Breast epithelium (tissue), 4 donors: ENCODE results near the gene CORO2B. TPM values are rescaled to one million over a fixed set of nuclear protein-coding genes. Genes with fewer than 3 reads are reported as not detected.

Source experiments
- DNase-seq, 2 donors: peaks; one replicate each; pipeline ENCODE4 v3.0.0-alpha.2; 2019; ENCODE audit warnings: low spot score in 2 of 2
- H3K27ac ChIP-seq, 2 donors: fragments of 200-600 bp; sonication (generic) in 1 of 2; one replicate each; pipeline ENCODE4 v1.5.1; 2016 to 2019; ENCODE audit warnings: mild to moderate bottlenecking in 1 of 2
- H3K27me3 ChIP-seq, 2 donors: fragments of 200-600 bp; sonication (generic) in 1 of 2; one replicate each; pipeline versions ENCODE4 v1.5.1 to v1.6.0; 2017 to 2019; ENCODE audit warnings: control low read depth in 1 of 2, mild to moderate bottlenecking in 1 of 2
- H3K36me3 ChIP-seq: fragments of 200-600 bp; one replicate; pipeline ENCODE4 v1.5.1; 2019
- H3K4me1 ChIP-seq, 2 donors: fragments of 200-600 bp; sonication (generic); one replicate each; pipeline ENCODE4 v1.5.1; 2016 to 2019; ENCODE audit warnings: control low read depth in 1 of 2
- H3K4me3 ChIP-seq, 3 donors: fragments of 200-600 bp; sonication (generic); 1 replicate in 2 of 3; 2 replicates in 1 of 3; pipeline ENCODE4 v1.5.1; 2016 to 2019; ENCODE audit warnings: mild to moderate bottlenecking in 3 of 3, moderate library complexity in 2 of 3
- H3K9me3 ChIP-seq, 2 donors: fragments of 200-600 bp; sonication (generic) in 1 of 2; one replicate each; pipeline ENCODE4 v1.5.1; 2016 to 2019; ENCODE audit warnings: control low read depth in 1 of 2
- POLR2A ChIP-seq: fragments of 450-650 bp; IDR thresholded peaks from one replicate; pipeline ENCODE4 v1.6.1; 2016; ENCODE audit warnings: antibody characterized with exemption, mild to moderate bottlenecking, moderate library complexity
- POLR2AphosphoS5 ChIP-seq, 3 donors: sonication (generic); formaldehyde crosslinking; IDR thresholded peaks; one replicate each; pipeline ENCODE4 v1.6.1; 2017; ENCODE audit warnings: antibody characterized with exemption in 3 of 3
- intact Hi-C: fragments of 100-400 bp; cut with DNase I; formaldehyde crosslinking; loops from one replicate; pipeline ENCODE4 v1.15.1; 2023; ENCODE audit warnings: low total_unique reads
- total RNA-seq, 3 donors: library from RNA; depleted of rRNA; stranded (reverse); fragments of >200 nt; gene quantifications; one replicate each; pipeline ENCODE4 v1.1.0, GENCODE V29; 2016
- TF ChIP-seq, protein P1 (sequence below), 3 donors: fragments of 450-650 bp; IDR thresholded peaks; one replicate each; pipeline ENCODE4 v1.5.1; 2016 to 2017; ENCODE audit warnings: antibody characterized with exemption in 3 of 3, mild to moderate bottlenecking in 3 of 3, moderate library complexity in 3 of 3

Gene CORO2B
- total RNA-seq, 3 donors from 2014 or later, result 2.9 to 11.2 (median 3.5) TPM

DNA sequence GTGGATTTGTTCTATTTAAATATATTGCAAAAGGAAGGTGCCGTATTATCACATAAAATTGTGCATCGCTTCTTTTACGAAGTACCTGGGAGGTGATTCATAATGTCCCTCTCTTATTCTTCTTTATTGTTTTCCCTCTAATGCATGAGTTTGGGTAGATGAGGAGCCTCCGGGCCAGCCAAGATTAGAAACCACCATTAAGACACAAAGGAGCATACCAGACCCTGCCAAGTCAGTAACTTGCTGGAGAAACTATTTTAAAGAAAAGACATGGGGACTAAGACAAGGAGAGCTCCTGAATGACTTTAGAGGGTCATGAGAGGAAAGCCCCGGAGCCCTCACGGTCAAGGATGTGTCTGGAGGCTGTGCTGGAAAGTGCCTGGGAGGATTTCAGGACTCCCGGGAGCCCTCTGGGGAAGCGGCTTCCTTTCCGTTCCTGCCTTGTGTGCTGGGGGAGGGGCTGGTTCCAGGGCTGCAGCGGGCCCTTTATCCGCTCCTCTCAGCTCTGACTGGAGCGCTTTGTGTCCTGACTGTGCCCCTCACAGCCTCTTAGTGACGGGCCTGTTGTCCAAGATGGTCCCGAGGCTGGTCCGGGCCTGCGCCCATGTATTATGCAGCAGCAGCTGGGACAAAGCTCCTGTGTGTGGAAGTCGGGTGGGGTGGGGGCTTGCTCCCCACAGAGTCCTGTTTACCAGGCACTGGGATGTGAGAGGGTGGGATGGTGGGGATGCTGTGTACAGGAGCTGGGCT lies 35.7 kb downstream of the CORO2B start:
- Histone ChIP-seq H3K9me3 (no peaks in the 10 kb centered on the region), H3K36me3 (no peaks in the 10 kb centered on the region), H3K27ac (peak overlapping the region; percentile 26 to 82), H3K27me3 (no peaks in the 10 kb centered on the region), H3K4me1 (peaks cover 0 to 4% of the 10 kb centered on the region in 2 donors), H3K4me3 (peak overlapping the region in 1 of 3 donors; percentile 8)
- DNase-seq, result no peak
- TF ChIP-seq, protein P1, sequence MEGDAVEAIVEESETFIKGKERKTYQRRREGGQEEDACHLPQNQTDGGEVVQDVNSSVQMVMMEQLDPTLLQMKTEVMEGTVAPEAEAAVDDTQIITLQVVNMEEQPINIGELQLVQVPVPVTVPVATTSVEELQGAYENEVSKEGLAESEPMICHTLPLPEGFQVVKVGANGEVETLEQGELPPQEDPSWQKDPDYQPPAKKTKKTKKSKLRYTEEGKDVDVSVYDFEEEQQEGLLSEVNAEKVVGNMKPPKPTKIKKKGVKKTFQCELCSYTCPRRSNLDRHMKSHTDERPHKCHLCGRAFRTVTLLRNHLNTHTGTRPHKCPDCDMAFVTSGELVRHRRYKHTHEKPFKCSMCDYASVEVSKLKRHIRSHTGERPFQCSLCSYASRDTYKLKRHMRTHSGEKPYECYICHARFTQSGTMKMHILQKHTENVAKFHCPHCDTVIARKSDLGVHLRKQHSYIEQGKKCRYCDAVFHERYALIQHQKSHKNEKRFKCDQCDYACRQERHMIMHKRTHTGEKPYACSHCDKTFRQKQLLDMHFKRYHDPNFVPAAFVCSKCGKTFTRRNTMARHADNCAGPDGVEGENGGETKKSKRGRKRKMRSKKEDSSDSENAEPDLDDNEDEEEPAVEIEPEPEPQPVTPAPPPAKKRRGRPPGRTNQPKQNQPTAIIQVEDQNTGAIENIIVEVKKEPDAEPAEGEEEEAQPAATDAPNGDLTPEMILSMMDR (IDR thresholded peaks at IDR 0.05), result no peak
- no peak for TF ChIP-seq POLR2AphosphoS5 (IDR thresholded peaks at IDR 0.05)
- no peak for TF ChIP-seq POLR2A
- intact Hi-C loops, result no loop called here

DNA sequence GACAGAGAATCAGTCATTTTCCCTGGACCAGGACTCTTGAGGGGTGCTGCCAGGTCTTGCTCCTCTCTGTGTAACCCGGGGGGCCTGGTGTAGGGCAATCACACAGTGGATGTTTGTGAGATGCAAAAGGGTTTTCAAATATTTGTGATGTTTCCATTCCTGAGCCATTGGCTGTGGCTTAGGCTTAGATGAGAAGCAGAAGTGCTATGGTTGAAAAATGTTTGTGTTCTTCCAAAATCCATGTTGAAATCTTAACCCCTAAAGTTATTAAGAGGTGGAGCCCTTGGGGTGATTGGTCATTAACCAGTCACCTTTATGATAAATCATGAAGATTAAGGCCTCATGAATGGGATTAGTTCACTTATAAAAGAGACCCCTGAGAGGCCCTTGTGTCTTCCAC lies 36.5 kb downstream of the CORO2B start:
- Histone ChIP-seq H3K4me3 (no peak overlapping the region), H3K9me3 (no peaks in the 10 kb centered on the region), H3K4me1 (peaks cover 0 to 4% of the 10 kb centered on the region in 2 donors), H3K36me3 (no peaks in the 10 kb centered on the region), H3K27ac (peak overlapping the region in 1 of 2 donors; percentile 82), H3K27me3 (no peaks in the 10 kb centered on the region)
- intact Hi-C loops, result no loop called here
- DNase-seq, result no peak
- TF ChIP-seq POLR2A (no peak), POLR2AphosphoS5 (IDR thresholded peaks at IDR 0.05) (no peak)
- TF ChIP-seq, protein P1 (IDR thresholded peaks at IDR 0.05), result no peak

DNA sequence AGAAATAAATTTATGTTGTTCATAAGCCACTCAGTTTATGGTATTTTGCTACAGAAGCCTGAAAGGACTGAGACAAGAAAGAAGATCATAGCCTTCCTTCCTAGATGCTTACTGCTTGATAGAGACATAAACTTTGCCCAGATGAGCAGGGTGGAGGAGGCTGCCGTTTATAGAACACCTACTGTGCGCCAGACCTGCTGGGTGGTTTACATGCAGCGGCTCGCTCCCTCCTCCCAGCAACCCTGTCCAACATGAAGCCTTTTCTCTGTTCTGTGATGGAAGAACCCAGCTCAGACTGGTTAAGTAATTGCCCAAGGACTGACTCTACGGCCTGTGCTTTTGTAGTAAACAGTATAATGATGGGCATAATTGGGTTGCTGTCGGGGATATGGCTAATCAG lies 37.0 kb downstream of the CORO2B start:
- peaks cover 0 to 4% of the 10 kb centered on the region in 2 donors for H3K4me1 ChIP-seq

DNA sequence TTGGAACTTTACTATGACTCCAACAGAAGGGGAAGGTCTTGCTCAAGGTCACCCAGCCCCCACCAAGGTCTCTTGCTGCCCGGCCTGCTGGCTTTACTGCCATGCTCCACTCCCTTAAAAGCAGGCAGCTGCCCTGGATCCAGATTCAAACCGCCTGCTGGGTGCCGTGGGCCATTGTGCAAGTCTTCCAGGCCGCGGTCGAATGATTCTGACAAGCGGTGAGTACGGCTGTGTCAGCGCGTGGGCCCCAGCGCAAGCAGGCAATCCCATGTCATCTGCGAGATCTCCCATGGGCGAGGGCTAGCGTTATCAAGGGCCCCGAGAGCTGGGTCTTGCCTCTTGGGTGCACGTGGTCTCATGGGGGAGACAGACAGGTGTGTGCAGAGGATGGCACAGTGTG lies 37.6 kb downstream of the CORO2B start:
- peaks cover 0 to 4% of the 10 kb centered on the region in 2 donors for H3K4me1 ChIP-seq
- no peaks in the 10 kb centered on the region for H3K9me3 ChIP-seq
- no peak for DNase-seq
- TF ChIP-seq, protein P1 (IDR thresholded peaks at IDR 0.05), result no peak
- TF ChIP-seq POLR2AphosphoS5 (IDR thresholded peaks at IDR 0.05), result no peak
- no peak for TF ChIP-seq POLR2A
- H3K36me3 ChIP-seq, result no peaks in the 10 kb centered on the region
- H3K4me3 ChIP-seq, result no peak overlapping the region
- H3K27me3 ChIP-seq, result no peaks in the 10 kb centered on the region
- intact Hi-C loops, result no loop called here
- no peak overlapping the region for H3K27ac ChIP-seq

More for the DNA sequence above, 37.0 kb downstream of the CORO2B start:
- TF ChIP-seq POLR2AphosphoS5 (IDR thresholded peaks at IDR 0.05) (no peak), POLR2A (no peak)
- TF ChIP-seq, protein P1 (IDR thresholded peaks at IDR 0.05), result no peak
- Histone ChIP-seq H3K36me3 (no peaks in the 10 kb centered on the region), H3K27me3 (no peaks in the 10 kb centered on the region), H3K4me3 (no peak overlapping the region), H3K27ac (peak overlapping the region in 1 of 2 donors; percentile 38), H3K9me3 (no peaks in the 10 kb centered on the region)
- intact Hi-C loops, result no loop called here
- no peak for DNase-seq

DNA sequence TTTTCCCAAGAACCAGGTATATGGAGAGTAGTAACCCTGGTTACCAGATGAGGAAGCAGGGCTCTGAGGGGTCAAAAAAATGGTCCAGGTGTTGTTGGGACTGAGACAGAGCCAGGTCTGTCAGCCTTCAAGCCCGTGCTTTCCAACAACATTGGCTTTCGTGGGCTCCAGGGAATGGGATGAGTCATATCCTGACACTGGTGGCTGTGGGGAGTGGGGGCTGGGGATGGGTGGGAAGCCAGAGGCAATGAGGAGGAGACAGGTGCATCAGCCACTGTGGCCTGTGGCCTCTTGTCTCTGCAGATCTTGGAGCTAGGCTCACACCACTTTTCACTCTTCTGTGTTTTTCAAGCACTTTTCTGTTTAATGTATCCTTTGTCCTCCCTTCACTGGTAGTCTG lies 38.2 kb downstream of the CORO2B start:
- Histone ChIP-seq H3K4me1 (peaks cover 0 to 4% of the 10 kb centered on the region in 2 donors), H3K4me3 (no peak overlapping the region), H3K36me3 (no peaks in the 10 kb centered on the region), H3K27me3 (no peaks in the 10 kb centered on the region), H3K27ac (no peak overlapping the region), H3K9me3 (no peaks in the 10 kb centered on the region)
- DNase-seq, result no peak
- TF ChIP-seq, protein P1 (IDR thresholded peaks at IDR 0.05), result no peak
- TF ChIP-seq POLR2AphosphoS5 (IDR thresholded peaks at IDR 0.05), result no peak
- TF ChIP-seq POLR2A, result no peak
- intact Hi-C loops, result no loop called here
